Peyer's patch (tissue), 4 donors: ENCODE data around the gene JAML. TPM values are rescaled to one million over a fixed set of nuclear protein-coding genes. Genes with fewer than 3 reads are reported as not detected.

Experiments
- DNase-seq, 3 donors: peaks; one replicate each; pipeline ENCODE4 v3.0.0-alpha.2; 2017 to 2019
- H3K27ac ChIP-seq, 4 donors: fragments of 200-600 bp; sonication (generic); one replicate each; pipeline ENCODE4 v1.5.1; 2016 to 2019
- H3K27me3 ChIP-seq, 2 donors: fragments of 200-600 bp; sonication (generic); one replicate each; pipeline ENCODE4 v1.5.1; 2019
- H3K36me3 ChIP-seq, 3 donors: fragments of 200-600 bp; sonication (generic); one replicate each; pipeline ENCODE4 v1.5.1; 2016 to 2019
- H3K4me1 ChIP-seq, 4 donors: fragments of 200-600 bp; sonication (generic); one replicate each; pipeline ENCODE4 v1.5.1; 2016 to 2019
- H3K4me3 ChIP-seq, 4 donors: fragments of 200-600 bp; sonication (generic); 1 replicate in 3 of 4; 2 replicates in 1 of 4; pipeline ENCODE4 v1.5.1; 2016 to 2019; ENCODE audit warnings: mild to moderate bottlenecking in 1 of 4
- H3K9me3 ChIP-seq, 4 donors: fragments of 200-600 bp; sonication (generic); one replicate each; pipeline ENCODE4 v1.5.1; 2016 to 2019; ENCODE audit warnings: mild to moderate bottlenecking in 1 of 4
- POLR2A ChIP-seq, 2 donors: fragments of 450-650 bp; IDR thresholded peaks; one replicate each; pipeline ENCODE4 v1.5.1; 2017; ENCODE audit warnings: antibody characterized with exemption in 2 of 2, mild to moderate bottlenecking in 2 of 2, moderate library complexity in 2 of 2
- total RNA-seq, 4 donors: library from RNA; depleted of rRNA; stranded (reverse); fragments of >200 nt; gene quantifications; one replicate each; pipeline ENCODE4 v1.1.0, GENCODE V29; 2016
- TF ChIP-seq, protein P1 (sequence below), 6 experiments: fragments of 450-650 bp in 4 of 6; fragments of 200-600 bp in 2 of 6; sonication (generic) in 1 of 6; IDR thresholded peaks; one replicate each; pipeline ENCODE4 v1.5.1; 2017 to 2019; ENCODE audit warnings: antibody characterized with exemption in 6 of 6, mild to moderate bottlenecking in 3 of 6, moderate library complexity in 1 of 6

Gene JAML
- total RNA-seq, 4 donors from 2014 or later, result 7.5 to 83.3 (median 14.4) TPM

DNA sequence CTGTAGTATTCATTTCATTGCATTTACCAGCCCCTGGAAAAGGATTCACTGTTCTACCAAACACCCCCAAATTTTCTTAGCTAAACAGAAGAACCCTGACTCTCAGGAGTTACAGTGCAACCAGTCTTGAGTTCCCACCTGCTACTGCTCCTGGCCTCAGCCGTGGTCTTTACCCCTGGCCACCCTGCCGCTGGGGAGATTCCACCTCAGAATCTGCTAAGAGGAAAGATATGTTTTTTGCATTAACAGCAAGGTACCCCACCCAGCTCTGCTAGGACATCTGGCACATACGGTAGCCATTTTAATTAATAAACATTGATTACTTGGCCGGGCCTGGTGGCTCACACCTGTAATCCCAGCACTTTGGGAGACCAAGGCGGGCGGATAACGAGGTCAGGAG, 9.0 kb downstream of the JAML start:
- DNase-seq, result no peak
- TF ChIP-seq, protein P1, sequence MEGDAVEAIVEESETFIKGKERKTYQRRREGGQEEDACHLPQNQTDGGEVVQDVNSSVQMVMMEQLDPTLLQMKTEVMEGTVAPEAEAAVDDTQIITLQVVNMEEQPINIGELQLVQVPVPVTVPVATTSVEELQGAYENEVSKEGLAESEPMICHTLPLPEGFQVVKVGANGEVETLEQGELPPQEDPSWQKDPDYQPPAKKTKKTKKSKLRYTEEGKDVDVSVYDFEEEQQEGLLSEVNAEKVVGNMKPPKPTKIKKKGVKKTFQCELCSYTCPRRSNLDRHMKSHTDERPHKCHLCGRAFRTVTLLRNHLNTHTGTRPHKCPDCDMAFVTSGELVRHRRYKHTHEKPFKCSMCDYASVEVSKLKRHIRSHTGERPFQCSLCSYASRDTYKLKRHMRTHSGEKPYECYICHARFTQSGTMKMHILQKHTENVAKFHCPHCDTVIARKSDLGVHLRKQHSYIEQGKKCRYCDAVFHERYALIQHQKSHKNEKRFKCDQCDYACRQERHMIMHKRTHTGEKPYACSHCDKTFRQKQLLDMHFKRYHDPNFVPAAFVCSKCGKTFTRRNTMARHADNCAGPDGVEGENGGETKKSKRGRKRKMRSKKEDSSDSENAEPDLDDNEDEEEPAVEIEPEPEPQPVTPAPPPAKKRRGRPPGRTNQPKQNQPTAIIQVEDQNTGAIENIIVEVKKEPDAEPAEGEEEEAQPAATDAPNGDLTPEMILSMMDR (IDR thresholded peaks at IDR 0.05), result no peak
- no peak for TF ChIP-seq POLR2A (IDR thresholded peaks at IDR 0.05)
- Histone ChIP-seq H3K9me3 (no peaks in the 10 kb centered on the region), H3K4me1 (peaks cover 0 to 16% (median 4%) of the 10 kb centered on the region in 4 donors), H3K36me3 (no peaks in the 10 kb centered on the region), H3K27me3 (no peaks in the 10 kb centered on the region), H3K27ac (peak overlapping the region in 3 of 4 donors; percentile 3 to 73 (median 28)), H3K4me3 (no peak overlapping the region)

DNA sequence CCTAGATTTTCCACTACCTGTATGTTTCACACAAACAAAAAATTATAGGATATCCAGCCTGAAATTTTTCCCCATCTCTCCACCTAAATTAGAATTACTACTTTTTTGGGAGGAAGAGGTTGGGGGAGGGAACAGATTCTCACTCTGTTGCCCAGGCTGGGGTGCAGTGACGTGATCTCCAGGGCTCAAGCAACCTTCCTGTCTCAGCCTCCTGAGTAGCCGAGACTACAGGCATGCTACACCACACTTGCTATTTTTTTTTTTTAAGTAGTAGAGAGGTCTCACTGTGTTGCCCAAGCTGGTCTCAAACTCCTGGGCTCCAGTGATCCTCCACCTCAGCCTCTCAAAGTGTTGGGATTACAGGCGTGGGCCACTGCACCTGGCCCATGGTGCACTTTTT, 9.5 kb downstream of the JAML start:
- Histone ChIP-seq H3K4me1 (peaks cover 0 to 16% (median 4%) of the 10 kb centered on the region in 4 donors), H3K9me3 (no peaks in the 10 kb centered on the region), H3K27me3 (no peaks in the 10 kb centered on the region), H3K36me3 (no peaks in the 10 kb centered on the region), H3K27ac (peak overlapping the region in 3 of 4 donors; percentile 28 to 74 (median 73)), H3K4me3 (no peak overlapping the region)
- TF ChIP-seq POLR2A (IDR thresholded peaks at IDR 0.05), result no peak
- TF ChIP-seq, protein P1 (IDR thresholded peaks at IDR 0.05), result no peak
- DNase-seq, result peak in 2 of 3 donors; percentile 37 to 60

DNA sequence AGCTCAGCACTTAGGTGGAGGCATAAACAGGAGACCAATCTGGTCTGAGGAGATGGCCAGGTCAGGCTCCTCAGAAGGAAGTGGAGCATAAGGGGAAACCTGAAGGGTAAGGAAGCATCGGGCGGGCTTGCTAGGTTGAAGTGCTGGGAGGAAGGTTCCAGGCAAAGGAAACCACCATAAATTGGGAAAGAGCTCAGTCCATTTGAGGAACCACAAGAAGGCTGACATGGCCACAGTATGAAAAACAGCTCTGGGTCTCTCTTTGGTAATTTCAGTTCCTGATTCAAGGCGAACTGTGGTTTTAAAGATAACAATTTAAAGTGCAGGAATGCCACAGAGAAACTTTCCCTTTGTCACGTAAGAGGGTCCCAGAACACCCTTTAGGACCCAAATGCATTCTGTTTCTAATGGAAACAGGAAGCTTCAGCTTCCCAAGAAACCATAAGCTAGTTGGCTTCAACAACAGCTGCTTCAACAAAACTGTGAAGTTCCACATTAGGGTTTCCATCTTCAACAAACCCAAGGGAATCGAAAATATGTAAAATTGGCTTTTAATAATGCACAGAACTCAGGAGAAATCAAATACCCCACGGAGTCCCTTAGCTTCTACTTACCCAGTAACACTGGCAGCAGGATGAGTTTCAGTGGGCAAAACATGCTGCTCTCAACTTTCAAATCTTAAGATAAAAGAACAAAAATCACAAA, 10.4 kb downstream of the JAML start:
- no peak for DNase-seq
- Histone ChIP-seq H3K9me3 (no peaks in the 10 kb centered on the region), H3K36me3 (no peaks in the 10 kb centered on the region), H3K4me3 (peak overlapping the region in 1 of 4 donors; percentile 21), H3K27ac (peak overlapping the region in 3 of 4 donors; percentile 41 to 74 (median 73)), H3K4me1 (peaks cover 0 to 16% (median 4%) of the 10 kb centered on the region in 4 donors), H3K27me3 (no peaks in the 10 kb centered on the region)
- TF ChIP-seq POLR2A (IDR thresholded peaks at IDR 0.05), result no peak
- TF ChIP-seq, protein P1 (IDR thresholded peaks at IDR 0.05), result no peak

- Histone ChIP-seq H3K36me3 (no peaks in the 10 kb centered on the region), H3K4me1 (peaks cover 0 to 16% (median 4%) of the 10 kb centered on the region in 4 donors), H3K9me3 (no peaks in the 10 kb centered on the region), H3K27me3 (no peaks in the 10 kb centered on the region), H3K4me3 (peak overlapping the region in 1 of 4 donors; percentile 21), H3K27ac (peak overlapping the region in 3 of 4 donors; percentile 41 to 74 (median 73))
- TF ChIP-seq, protein P1 (IDR thresholded peaks at IDR 0.05), result no peak
- no peak for TF ChIP-seq POLR2A (IDR thresholded peaks at IDR 0.05)
- no peak for DNase-seq
Observed at GRCh38 chr11:118213781-118214180, 11.0 kb downstream of the JAML start.

- peak overlapping the region in 3 of 4 donors; percentile 41 to 74 (median 65) for H3K27ac ChIP-seq
- no peaks in the 10 kb centered on the region for H3K36me3 ChIP-seq
- TF ChIP-seq POLR2A (IDR thresholded peaks at IDR 0.05), result no peak
- TF ChIP-seq, protein P1 (IDR thresholded peaks at IDR 0.05), result no peak
- peaks cover 0 to 16% (median 4%) of the 10 kb centered on the region in 4 donors for H3K4me1 ChIP-seq
- H3K9me3 ChIP-seq, result no peaks in the 10 kb centered on the region
- no peaks in the 10 kb centered on the region for H3K27me3 ChIP-seq
- no peak for DNase-seq
- H3K4me3 ChIP-seq, result no peak overlapping the region
Observed at GRCh38 chr11:118213201-118213600, 11.6 kb downstream of the JAML start.
